ENCODE results near the gene NFYA. TPM values are rescaled to one million over a fixed set of nuclear protein-coding genes. Genes with fewer than 3 reads are reported as not detected.

NFYA gene
- total and polyA plus RNA-seq, 5 experiments from 2014 or later: 17.0 to 60.0 (median 27.9) TPM

DNA sequence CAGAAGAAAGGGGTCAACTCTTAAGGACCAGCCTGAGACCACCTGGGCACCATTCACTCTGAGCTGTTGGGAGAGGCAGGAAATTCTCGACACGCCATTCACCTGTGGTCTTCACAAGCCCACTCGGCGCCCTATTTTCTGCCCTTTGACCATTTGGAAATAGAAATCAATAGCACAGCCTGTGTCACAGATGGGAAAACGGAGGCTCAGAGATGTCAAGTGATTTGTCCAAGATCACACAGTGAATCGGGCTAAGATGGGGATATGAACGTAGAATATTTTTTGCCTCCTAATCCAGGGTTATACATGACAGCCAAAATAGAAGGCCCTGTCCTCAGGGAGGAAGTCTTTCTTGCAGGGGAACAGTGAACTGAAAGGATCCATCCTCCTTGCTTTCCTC, 22.8 kb upstream of the NFYA start:
- DNase-seq: no peak
- Mint-ChIP-seq H3K27me3 (no peaks in the 10 kb centered on the region), H3K9me3 (no peaks in the 10 kb centered on the region), H3K4me3 (no peak overlapping the region), H3K36me3 (peaks cover 0 to 16% (median 8%) of the 10 kb centered on the region in 3 donors), H3K4me1 (peaks cover 12 to 26% (median 18%) of the 10 kb centered on the region in 4 donors), H3K27ac (peak overlapping the region in 3 of 10 donors; percentile 25 to 56 (median 34))
- no peak for ATAC-seq
- POLR2A ChIA-PET: no interaction called here

GRCh38 chr6:41050536-41050935, 22.2 kb upstream of the NFYA start:
- Mint-ChIP-seq H3K4me3 (no peak overlapping the region), H3K4me1 (peaks cover 12 to 30% (median 18%) of the 10 kb centered on the region in 4 donors), H3K27me3 (no peaks in the 10 kb centered on the region), H3K36me3 (peaks cover 0 to 22% (median 6%) of the 10 kb centered on the region in 3 donors), H3K27ac (no peak overlapping the region), H3K9me3 (no peaks in the 10 kb centered on the region)
- DNase-seq (no peak), ATAC-seq (no peak)
- POLR2A ChIA-PET: no interaction called here

DNA sequence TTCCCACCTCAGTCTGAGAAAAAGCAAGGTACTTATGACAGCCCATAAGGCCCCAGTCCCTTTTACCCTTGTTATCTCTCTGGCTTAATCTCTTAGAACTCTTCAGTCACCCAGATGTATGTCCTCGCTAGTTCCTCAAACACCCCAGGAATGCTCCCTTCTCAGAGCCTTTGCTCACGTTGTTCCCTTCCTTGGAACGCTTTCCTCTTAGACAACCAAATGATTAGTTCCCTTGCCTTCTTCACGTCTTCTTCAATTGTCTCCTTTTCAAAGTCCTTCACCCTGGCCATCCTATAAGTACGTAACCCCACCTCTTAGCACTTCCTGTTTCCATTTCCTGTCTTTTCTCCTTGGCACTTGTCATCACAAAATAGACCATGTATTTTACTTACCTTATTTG, 20.9 kb upstream of the NFYA start:
- H3K27ac Mint-ChIP-seq: peak overlapping the region; percentile 9 to 85 (median 62)
- peak; percentile 49 to 59 for ATAC-seq
- H3K4me3 Mint-ChIP-seq: peak overlapping the region in 9 of 10 donors; percentile 17 to 54 (median 36)
- H3K9me3 Mint-ChIP-seq: no peaks in the 10 kb centered on the region
- peak in 1 of 10 donors; percentile 25 for DNase-seq
- POLR2A ChIA-PET: interaction anchor here (1.2 kb wide), 1 partner anchor 19 kb away, joined by 4 read pairs; no protein-coding TSS in a partner anchor
- peaks cover 0 to 30% (median 11%) of the 10 kb centered on the region in 3 donors for H3K36me3 Mint-ChIP-seq
- H3K27me3 Mint-ChIP-seq: no peaks in the 10 kb centered on the region
- H3K4me1 Mint-ChIP-seq: peaks cover 12 to 30% (median 18%) of the 10 kb centered on the region in 4 donors

GRCh38 chr6:41053041-41053440, 19.7 kb upstream of the NFYA start, which contains the start of gene APOBEC2:
TSS of gene APOBEC2 (plus strand) at chr6:41053202. CDS start at chr6:41053348, 146 bp downstream.
- peaks cover 12 to 30% (median 18%) of the 10 kb centered on the region in 4 donors for H3K4me1 Mint-ChIP-seq
- ATAC-seq (no peak), DNase-seq (no peak)
- no peaks in the 10 kb centered on the region for H3K9me3 Mint-ChIP-seq
- peak within 1 kb of the TSS in 9 of 10 donors; percentile 17 to 54 (median 36) for H3K4me3 Mint-ChIP-seq
- peaks cover 0 to 34% (median 8%) of the 10 kb centered on the region in 3 donors for H3K36me3 Mint-ChIP-seq
- H3K27me3 Mint-ChIP-seq: no peaks in the 10 kb centered on the region
- POLR2A ChIA-PET: no interaction called here
- peak within 1 kb of the TSS; percentile 11 to 85 (median 66) for H3K27ac Mint-ChIP-seq

- Mint-ChIP-seq H3K27me3 (no peaks in the 10 kb centered on the region), H3K27ac (peak overlapping the region in 2 of 10 donors; percentile 45 to 50), H3K36me3 (peaks cover 0 to 28% (median 10%) of the 10 kb centered on the region in 3 donors), H3K4me3 (no peak overlapping the region), H3K4me1 (peaks cover 13 to 34% (median 18%) of the 10 kb centered on the region in 4 donors), H3K9me3 (no peaks in the 10 kb centered on the region)
- no peak for DNase-seq
- ATAC-seq: no peak
- POLR2A ChIA-PET: interaction anchor here (0.8 kb wide), 1 partner anchor 18 kb away, joined by 3 read pairs; the partner anchor contains the start of gene NFYA
These were observed 18.3 kb upstream of the NFYA start for GRCh38 chr6:41054511-41054910.

DNA sequence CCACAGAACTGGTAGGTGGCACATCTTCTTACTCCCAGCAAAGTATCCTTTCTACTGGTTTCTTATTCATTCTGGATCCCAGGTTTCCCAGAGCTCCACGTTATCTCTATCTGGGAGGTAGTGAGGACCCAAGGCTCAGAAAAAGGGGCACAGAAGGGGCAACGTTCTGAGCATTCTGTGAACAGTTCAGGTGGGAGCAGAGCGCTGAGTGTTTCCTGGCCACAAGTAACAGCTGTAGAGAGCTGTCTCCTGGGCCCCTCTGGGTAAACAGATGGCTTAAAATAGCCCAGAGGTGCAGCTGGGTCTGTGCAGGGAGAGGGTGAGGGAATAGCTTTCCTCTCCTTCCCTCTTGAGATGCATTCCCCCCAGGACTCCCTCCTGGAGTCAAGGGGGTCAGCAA, 17.6 kb upstream of the NFYA start:
- DNase-seq: no peak
- ATAC-seq: no peak
- Mint-ChIP-seq H3K4me1 (peaks cover 14 to 34% (median 18%) of the 10 kb centered on the region in 4 donors), H3K4me3 (no peak overlapping the region), H3K9me3 (no peaks in the 10 kb centered on the region), H3K27me3 (no peaks in the 10 kb centered on the region), H3K36me3 (peaks cover 0 to 31% (median 10%) of the 10 kb centered on the region in 3 donors), H3K27ac (peak overlapping the region in 1 of 10 donors; percentile 11)
- POLR2A ChIA-PET: no interaction called here

DNA sequence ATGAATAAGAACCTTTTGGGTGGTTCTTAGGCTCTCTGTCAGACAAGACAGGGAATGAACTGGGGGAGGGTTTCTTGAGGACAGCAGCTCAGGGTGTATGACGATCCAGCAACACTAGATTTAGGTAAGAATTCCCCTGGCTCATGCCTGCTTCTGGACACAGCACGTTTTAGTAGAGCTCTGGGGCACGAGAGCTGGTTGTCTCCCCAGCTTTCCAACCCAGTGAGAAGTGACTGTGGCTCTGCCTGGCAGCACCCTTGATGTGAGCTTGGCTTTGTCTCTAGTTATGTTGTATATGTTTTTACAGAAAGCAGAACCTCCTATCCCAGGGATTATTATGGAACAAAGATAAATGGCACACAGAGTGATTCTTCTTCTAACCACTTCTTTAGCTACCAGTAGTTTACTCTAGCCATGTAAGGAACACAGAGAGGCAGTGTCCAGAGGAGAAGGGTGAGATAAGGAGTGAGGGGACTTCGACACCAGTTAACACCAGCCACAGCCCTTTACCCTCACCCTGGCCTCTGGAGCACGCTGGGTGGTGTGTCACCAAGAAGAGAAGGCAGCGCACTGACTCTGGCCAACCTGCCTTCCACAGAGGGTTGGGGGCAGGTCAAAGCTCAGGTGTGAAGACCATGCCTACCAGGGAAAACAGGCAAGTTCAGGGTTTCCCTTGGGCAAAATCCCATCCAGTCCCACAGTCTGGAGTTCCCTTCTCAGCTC, 15.8 kb upstream of the NFYA start:
- POLR2A ChIA-PET: no interaction called here
- Mint-ChIP-seq H3K4me1 (peaks cover 10 to 26% (median 11%) of the 10 kb centered on the region in 4 donors), H3K9me3 (no peaks in the 10 kb centered on the region), H3K27me3 (no peaks in the 10 kb centered on the region), H3K36me3 (peaks cover 0 to 46% (median 9%) of the 10 kb centered on the region in 3 donors), H3K4me3 (no peak overlapping the region), H3K27ac (peak overlapping the region in 2 of 10 donors; percentile 47 to 57)
- ATAC-seq (no peak), DNase-seq (no peak)

GRCh38 chr6:41058783-41059181, 14.0 kb upstream of the NFYA start:
- H3K9me3 Mint-ChIP-seq: no peaks in the 10 kb centered on the region
- POLR2A ChIA-PET: no interaction called here
- peaks cover 0 to 16% (median 2%) of the 10 kb centered on the region in 4 donors for H3K4me1 Mint-ChIP-seq
- no peaks in the 10 kb centered on the region for H3K27me3 Mint-ChIP-seq
- peak overlapping the region in 1 of 10 donors; percentile 53 for H3K27ac Mint-ChIP-seq
- H3K4me3 Mint-ChIP-seq: no peak overlapping the region
- peaks cover 0 to 62% (median 10%) of the 10 kb centered on the region in 3 donors for H3K36me3 Mint-ChIP-seq
- ATAC-seq: no peak
- no peak for DNase-seq

GRCh38 chr6:41059556-41059955, 13.2 kb upstream of the NFYA start:
- H3K4me1 Mint-ChIP-seq: peaks cover 0 to 12% (median 2%) of the 10 kb centered on the region in 4 donors
- peaks cover 0 to 69% (median 10%) of the 10 kb centered on the region in 3 donors for H3K36me3 Mint-ChIP-seq
- POLR2A ChIA-PET: no interaction called here
- ATAC-seq: no peak
- H3K27ac Mint-ChIP-seq: peak overlapping the region in 2 of 10 donors; percentile 21 to 58
- H3K27me3 Mint-ChIP-seq: no peaks in the 10 kb centered on the region
- H3K9me3 Mint-ChIP-seq: no peaks in the 10 kb centered on the region
- no peak overlapping the region for H3K4me3 Mint-ChIP-seq
- DNase-seq: no peak

- H3K27ac Mint-ChIP-seq: no peak overlapping the region
- no peaks in the 10 kb centered on the region for H3K9me3 Mint-ChIP-seq
- no peaks in the 10 kb centered on the region for H3K27me3 Mint-ChIP-seq
- peaks cover 0 to 4% (median 2%) of the 10 kb centered on the region in 4 donors for H3K4me1 Mint-ChIP-seq
- no peak for DNase-seq
- H3K36me3 Mint-ChIP-seq: peaks cover 0 to 72% (median 11%) of the 10 kb centered on the region in 3 donors
- no peak overlapping the region for H3K4me3 Mint-ChIP-seq
- no peak for ATAC-seq
- POLR2A ChIA-PET: no interaction called here
These were observed 11.5 kb upstream of the NFYA start for GRCh38 chr6:41061196-41061726.

GRCh38 chr6:41062056-41062455, 10.7 kb upstream of the NFYA start:
- POLR2A ChIA-PET: no interaction called here

DNA sequence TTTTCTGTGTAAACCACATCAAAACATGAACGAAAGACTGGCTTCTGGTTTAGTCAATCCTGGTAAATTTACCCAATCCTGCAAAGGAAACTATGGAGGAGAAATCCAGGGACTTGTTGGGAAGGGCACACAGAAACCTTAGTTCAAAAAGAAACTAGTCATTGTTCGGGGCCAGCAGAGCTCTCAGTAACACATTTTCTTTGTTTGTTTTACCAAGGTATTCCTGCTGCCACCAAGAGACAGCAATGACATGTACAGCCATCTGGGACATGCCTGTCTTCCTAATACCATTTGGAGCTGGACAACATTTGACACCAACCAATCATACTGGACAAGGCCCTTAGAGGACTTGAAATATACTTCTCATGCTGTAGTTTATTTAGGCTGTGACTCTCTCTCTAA, 8.9 kb upstream of the NFYA start:
- no peak for DNase-seq
- no peak for ATAC-seq
- H3K4me1 Mint-ChIP-seq: peaks cover 7 to 12% (median 10%) of the 10 kb centered on the region in 4 donors
- H3K36me3 Mint-ChIP-seq: peaks cover 6 to 85% (median 13%) of the 10 kb centered on the region in 3 donors
- no peaks in the 10 kb centered on the region for H3K9me3 Mint-ChIP-seq
- H3K27me3 Mint-ChIP-seq: no peaks in the 10 kb centered on the region
- no peak overlapping the region for H3K4me3 Mint-ChIP-seq
- H3K27ac Mint-ChIP-seq: no peak overlapping the region
- POLR2A ChIA-PET: interaction anchor here (1.2 kb wide), 1 partner anchor 7 kb away, joined by 3 read pairs; no protein-coding TSS in a partner anchor

More at GRCh38 chr6:41062056-41062455, 10.7 kb upstream of the NFYA start:
- H3K27me3 Mint-ChIP-seq: no peaks in the 10 kb centered on the region
- no peak for DNase-seq
- H3K4me3 Mint-ChIP-seq: no peak overlapping the region
- no peak overlapping the region for H3K27ac Mint-ChIP-seq
- no peaks in the 10 kb centered on the region for H3K9me3 Mint-ChIP-seq
- H3K4me1 Mint-ChIP-seq: peaks cover 6 to 10% (median 8%) of the 10 kb centered on the region in 4 donors
- H3K36me3 Mint-ChIP-seq: peaks cover 6 to 76% (median 13%) of the 10 kb centered on the region in 3 donors
- no peak for ATAC-seq

- Mint-ChIP-seq H3K4me1 (peaks cover 11 to 17% (median 13%) of the 10 kb centered on the region in 4 donors), H3K9me3 (no peaks in the 10 kb centered on the region), H3K27me3 (no peaks in the 10 kb centered on the region), H3K36me3 (peaks cover 6 to 90% (median 15%) of the 10 kb centered on the region in 3 donors), H3K4me3 (no peak overlapping the region), H3K27ac (no peak overlapping the region)
- DNase-seq: no peak
- ATAC-seq: no peak
- POLR2A ChIA-PET: interaction anchor here (0.8 kb wide), 1 partner anchor 29 kb away, joined by 3 read pairs; no protein-coding TSS in a partner anchor
These were observed 7.9 kb upstream of the NFYA start for GRCh38 chr6:41064841-41065240.

Measured in naive thymus-derived CD8-positive, alpha-beta T cell (primary cell).